ENCODE results near the gene TBXAS1.

The TBXAS1 gene

GRCh38 chr7:140019606-140020005, 190.5 kb downstream of the TBXAS1 start:
- Histone ChIP-seq H3K4me1 (ENCODE audit: insufficient read depth, low read length, poor library complexity, severe bottlenecking) (no peaks in the 10 kb centered on the region), H3K4me2 (ENCODE audit: low read depth, low read length, poor library complexity, severe bottlenecking) (no peak overlapping the region), H2AFZ (ENCODE audit: low read length) (no peak overlapping the region), H4K20me1 (ENCODE audit: insufficient read depth, low read length, poor library complexity, severe bottlenecking) (no peaks in the 10 kb centered on the region), H3K79me2 (ENCODE audit: insufficient read depth, low read length) (no peaks in the 10 kb centered on the region), H3K9me3 (ENCODE audit: insufficient read depth, low read depth, low read length) (no peaks in the 10 kb centered on the region), H3K9ac (ENCODE audit: low read depth, low read length, poor library complexity, severe bottlenecking) (no peak overlapping the region), H3F3A (ENCODE audit: low read depth) (no peaks in the 10 kb centered on the region), H3K4me3 (ENCODE audit: low read length, poor library complexity, severe bottlenecking) (no peak overlapping the region), H3K27me3 (ENCODE audit: insufficient read depth, low read length, poor library complexity, severe bottlenecking) (no peaks in the 10 kb centered on the region), H3K9me2 (replicated peaks; ENCODE audit: low read depth, low read length) (no peaks in the 10 kb centered on the region), H3K36me3 (ENCODE audit: insufficient read depth, low read length) (peaks cover 15% of the 10 kb centered on the region; the same call in 1 of the 2 replicates)
- TF ChIP-seq EZH2phosphoT487 (IDR thresholded peaks at IDR 0.05; ENCODE audit: borderline replicate concordance), result no peak
- TF ChIP-seq CTCF (conservative IDR thresholded peaks at IDR 0.05; ENCODE audit: low read length), result no peak

GRCh38 chr7:140021603-140022002, 192.5 kb downstream of the TBXAS1 start:
- Histone ChIP-seq H4K20me1 (ENCODE audit: insufficient read depth, low read length, poor library complexity, severe bottlenecking) (no peaks in the 10 kb centered on the region), H3K4me3 (ENCODE audit: low read length, poor library complexity, severe bottlenecking) (no peak overlapping the region), H3K36me3 (ENCODE audit: insufficient read depth, low read length) (peaks cover 27% of the 10 kb centered on the region; the same call in 1 of the 2 replicates), H3K9me3 (ENCODE audit: insufficient read depth, low read depth, low read length) (no peaks in the 10 kb centered on the region), H3K4me1 (ENCODE audit: insufficient read depth, low read length, poor library complexity, severe bottlenecking) (no peaks in the 10 kb centered on the region), H3K9me2 (replicated peaks; ENCODE audit: low read depth, low read length) (no peaks in the 10 kb centered on the region), H3K4me2 (ENCODE audit: low read depth, low read length, poor library complexity, severe bottlenecking) (no peak overlapping the region), H3K9ac (ENCODE audit: low read depth, low read length, poor library complexity, severe bottlenecking) (no peak overlapping the region), H3K27me3 (ENCODE audit: insufficient read depth, low read length, poor library complexity, severe bottlenecking) (no peaks in the 10 kb centered on the region), H3F3A (ENCODE audit: low read depth) (no peaks in the 10 kb centered on the region), H3K79me2 (ENCODE audit: insufficient read depth, low read length) (no peaks in the 10 kb centered on the region), H2AFZ (ENCODE audit: low read length) (no peak overlapping the region)
- TF ChIP-seq CTCF (conservative IDR thresholded peaks at IDR 0.05; ENCODE audit: low read length) (no peak), EZH2phosphoT487 (IDR thresholded peaks at IDR 0.05; ENCODE audit: borderline replicate concordance) (no peak)

- Histone ChIP-seq H4K20me1 (ENCODE audit: insufficient read depth, low read length, poor library complexity, severe bottlenecking) (no peaks in the 10 kb centered on the region), H3K4me1 (ENCODE audit: insufficient read depth, low read length, poor library complexity, severe bottlenecking) (no peaks in the 10 kb centered on the region), H3K79me2 (ENCODE audit: insufficient read depth, low read length) (no peaks in the 10 kb centered on the region), H3F3A (ENCODE audit: low read depth) (no peaks in the 10 kb centered on the region), H3K9ac (ENCODE audit: low read depth, low read length, poor library complexity, severe bottlenecking) (no peak overlapping the region), H3K4me3 (ENCODE audit: low read length, poor library complexity, severe bottlenecking) (no peak overlapping the region), H3K36me3 (ENCODE audit: insufficient read depth, low read length) (peaks cover 37% of the 10 kb centered on the region; the same call in 1 of the 2 replicates), H3K4me2 (ENCODE audit: low read depth, low read length, poor library complexity, severe bottlenecking) (no peak overlapping the region), H3K9me3 (ENCODE audit: insufficient read depth, low read depth, low read length) (no peaks in the 10 kb centered on the region), H3K27me3 (ENCODE audit: insufficient read depth, low read length, poor library complexity, severe bottlenecking) (no peaks in the 10 kb centered on the region), H3K9me2 (replicated peaks; ENCODE audit: low read depth, low read length) (no peaks in the 10 kb centered on the region), H2AFZ (ENCODE audit: low read length) (no peak overlapping the region)
- TF ChIP-seq CTCF (conservative IDR thresholded peaks at IDR 0.05; ENCODE audit: low read length) (no peak), EZH2phosphoT487 (IDR thresholded peaks at IDR 0.05; ENCODE audit: borderline replicate concordance) (no peak)
These were observed 193.6 kb downstream of the TBXAS1 start for GRCh38 chr7:140022582-140023211.

All from Loucy (cell line).